Measurements from ENCODE around the gene LRRTM1.

The LRRTM1 gene

GRCh38 chr2:80303909-80304837, at the start of gene LRRTM1:
Gene LRRTM1 (minus strand): TSS chr2:80304752. CDS start chr2:80303819, 933 bp downstream.
- no peak within 1 kb of the TSS for H3K4me3 ChIP-seq (ENCODE audit: low read depth, low read length)
- no peak for TF ChIP-seq CTCF (IDR thresholded peaks at IDR 0.05; ENCODE audit: low read depth, low read length, missing control alignments)
- no peak for DNase-seq (ENCODE audit: low read depth)

GRCh38 chr2:80351231-80351630, 46.7 kb upstream of the LRRTM1 start:
- DNase-seq (ENCODE audit: low read depth), result no peak
- TF ChIP-seq CTCF (IDR thresholded peaks at IDR 0.05; ENCODE audit: low read depth, low read length, missing control alignments), result no peak
- no peak overlapping the region for H3K4me3 ChIP-seq (ENCODE audit: low read depth, low read length)

- DNase-seq (ENCODE audit: low read depth), result no peak
- TF ChIP-seq CTCF (IDR thresholded peaks at IDR 0.05; ENCODE audit: low read depth, low read length, missing control alignments), result no peak
- no peak overlapping the region for H3K4me3 ChIP-seq (ENCODE audit: low read depth, low read length)
Measured at GRCh38 chr2:80348953-80349352, 44.4 kb upstream of the LRRTM1 start.

- TF ChIP-seq CTCF (IDR thresholded peaks at IDR 0.05; ENCODE audit: low read depth, low read length, missing control alignments), result no peak
- no peak overlapping the region for H3K4me3 ChIP-seq (ENCODE audit: low read depth, low read length)
- DNase-seq (ENCODE audit: low read depth), result no peak
Measured at GRCh38 chr2:80348078-80348477, 43.5 kb upstream of the LRRTM1 start.

- no peak for TF ChIP-seq CTCF (IDR thresholded peaks at IDR 0.05; ENCODE audit: low read depth, low read length, missing control alignments)
- no peak for DNase-seq (ENCODE audit: low read depth)
- H3K4me3 ChIP-seq (ENCODE audit: low read depth, low read length), result no peak overlapping the region
Measured at GRCh38 chr2:80340022-80340421, 35.5 kb upstream of the LRRTM1 start.

- no peak for TF ChIP-seq CTCF (IDR thresholded peaks at IDR 0.05; ENCODE audit: low read depth, low read length, missing control alignments)
- no peak for DNase-seq (ENCODE audit: low read depth)
- no peak overlapping the region for H3K4me3 ChIP-seq (ENCODE audit: low read depth, low read length)
Measured at GRCh38 chr2:80338794-80339193, 34.2 kb upstream of the LRRTM1 start.

GRCh38 chr2:80335411-80335810, 30.9 kb upstream of the LRRTM1 start:
- no peak for TF ChIP-seq CTCF (IDR thresholded peaks at IDR 0.05; ENCODE audit: low read depth, low read length, missing control alignments)
- no peak for DNase-seq (ENCODE audit: low read depth)

More at GRCh38 chr2:80335411-80335810, 30.9 kb upstream of the LRRTM1 start:
- H3K4me3 ChIP-seq (ENCODE audit: low read depth, low read length), result no peak overlapping the region
